ENCODE data around the gene LAMA3. TPM values are rescaled to one million over a fixed set of nuclear protein-coding genes. Genes with fewer than 3 reads are reported as not detected.

Gene LAMA3
- polyA plus RNA-seq, 1 of the 3 experiments (the other 2 are of a cell fraction) = 3.5 TPM

DNA sequence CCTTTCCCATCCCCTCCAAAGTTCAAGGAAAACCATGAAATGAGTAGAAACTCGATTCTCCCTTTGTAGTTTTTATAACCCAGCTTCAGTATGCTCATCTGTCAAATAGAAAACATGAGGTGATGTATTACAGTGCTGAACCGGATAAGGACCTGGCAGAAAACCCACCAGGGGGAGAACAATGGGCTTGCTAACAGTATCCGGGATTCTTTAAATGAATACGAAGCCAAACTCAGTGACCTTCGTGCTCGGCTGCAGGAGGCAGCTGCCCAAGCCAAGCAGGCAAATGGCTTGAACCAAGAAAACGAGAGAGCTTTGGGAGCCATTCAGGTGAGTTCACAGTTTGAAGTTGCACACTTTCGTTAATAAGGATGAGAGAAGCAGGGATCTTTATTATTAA is 211.7 kb downstream of the LAMA3 start (continued):
- TF ChIP-seq MEF2A (IDR thresholded peaks at IDR 0.05; ENCODE audit: borderline replicate concordance, low read depth) (no peak), SMC3 (IDR thresholded peaks at IDR 0.05; ENCODE audit: low read depth, low read length) (no peak), CHD2 (IDR thresholded peaks at IDR 0.05; ENCODE audit: low read length, partially characterized antibody) (no peak), TEAD4 (IDR thresholded peaks at IDR 0.05; ENCODE audit: borderline replicate concordance, insufficient read depth) (no peak), REST (IDR thresholded peaks at IDR 0.05; ENCODE audit: low read depth, low read length) (no peak), POLR2AphosphoS5 (IDR thresholded peaks at IDR 0.05; ENCODE audit: low read depth, low read length) (no peak)

DNA sequence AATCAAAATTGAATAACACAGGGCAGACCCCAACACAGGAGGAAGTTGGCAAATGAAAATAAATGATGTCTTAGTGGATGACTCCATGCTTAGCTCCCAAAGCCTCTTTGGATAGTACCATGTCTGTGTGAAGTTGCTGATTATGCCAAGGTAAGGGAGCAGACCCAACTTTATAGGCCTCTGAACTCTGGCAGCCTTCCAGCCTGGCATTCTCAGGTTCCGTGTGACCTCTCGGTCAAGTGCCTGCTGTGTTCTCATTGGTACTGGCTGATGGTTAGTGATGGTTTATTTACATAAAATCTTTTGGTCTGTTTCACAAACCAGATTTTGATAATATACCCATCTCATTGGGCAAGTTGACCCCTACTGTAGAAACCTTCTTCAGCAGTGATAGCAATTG is 213.1 kb downstream of the LAMA3 start:
- ChIA-PET CTCF (interaction anchor here (0.6 kb wide), 1 partner anchor 178 kb away, joined by 3 read pairs; no protein-coding TSS in a partner anchor), POLR2A (no interaction called here)
- Histone ChIP-seq H3K9ac (no peak overlapping the region), H3K27me3 (ENCODE audit: insufficient read depth) (no peaks in the 10 kb centered on the region), H3K4me3 (ENCODE audit: low read depth in 2 of 2, low read length in 1 of 2) (no peak overlapping the region), H3K79me2 (ENCODE audit: insufficient read depth) (no peaks in the 10 kb centered on the region), H3K9me3 (no peaks in the 10 kb centered on the region), H2AFZ (ENCODE audit: low read depth) (no peak overlapping the region), H3K36me3 (replicated peaks in 1 of 2; ENCODE audit: control insufficient read depth in 1 of 2, insufficient read depth in 2 of 2, low read length in 1 of 2) (no peaks in the 10 kb centered on the region), H3K27ac (ENCODE audit: low read depth in 2 of 2, low read length in 1 of 2) (no peak overlapping the region), H4K20me1 (ENCODE audit: insufficient read depth) (no peaks in the 10 kb centered on the region), H3K4me1 (ENCODE audit: control insufficient read depth in 1 of 2, insufficient read depth in 2 of 2, low read depth in 1 of 2, low read length in 1 of 2) (no peaks in the 10 kb centered on the region; a peak in 1 of 4 replicates), H3K9me2 (no peaks in the 10 kb centered on the region), H3F3A (replicated peaks; ENCODE audit: insufficient read depth) (peaks cover 3% of the 10 kb centered on the region), H3K4me2 (no peak overlapping the region)
- 100% methylated on average over 2 of the region's 2 CpGs for WGBS (ENCODE audit: low lambda C conversion rate)
- TF ChIP-seq GATA2 (CRISPR knock-in tag; IDR thresholded peaks at IDR 0.05) (no peak), POLR2AphosphoS5 (IDR thresholded peaks at IDR 0.05; ENCODE audit: low read depth, low read length) (no peak), SIN3A (IDR thresholded peaks at IDR 0.05; ENCODE audit: borderline replicate concordance, low read depth, low read length) (no peak), RCOR1 (IDR thresholded peaks at IDR 0.05; ENCODE audit: low read length) (no peak)
- TF ChIP-seq, protein P1, sequence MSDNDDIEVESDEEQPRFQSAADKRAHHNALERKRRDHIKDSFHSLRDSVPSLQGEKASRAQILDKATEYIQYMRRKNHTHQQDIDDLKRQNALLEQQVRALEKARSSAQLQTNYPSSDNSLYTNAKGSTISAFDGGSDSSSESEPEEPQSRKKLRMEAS (IDR thresholded peaks at IDR 0.05; ENCODE audit: low read depth) = no peak
- no peak for DNase-seq

GRCh38 chr18:23903971-23904370 is 214.7 kb downstream of the LAMA3 start:
- Histone ChIP-seq H3K4me2 (no peak overlapping the region), H3K4me1 (ENCODE audit: control insufficient read depth in 1 of 2, insufficient read depth in 2 of 2, low read depth in 1 of 2, low read length in 1 of 2) (no peaks in the 10 kb centered on the region), H3K9ac (no peak overlapping the region), H3K36me3 (replicated peaks in 1 of 2; ENCODE audit: control insufficient read depth in 1 of 2, insufficient read depth in 2 of 2, low read length in 1 of 2) (no peaks in the 10 kb centered on the region), H2AFZ (ENCODE audit: low read depth) (no peak overlapping the region), H3K27me3 (ENCODE audit: insufficient read depth) (no peaks in the 10 kb centered on the region), H3K9me2 (no peaks in the 10 kb centered on the region), H3K79me2 (ENCODE audit: insufficient read depth) (no peaks in the 10 kb centered on the region), H3K4me3 (ENCODE audit: low read depth in 2 of 2, low read length in 1 of 2) (no peak overlapping the region), H4K20me1 (ENCODE audit: insufficient read depth) (no peaks in the 10 kb centered on the region), H3F3A (replicated peaks; ENCODE audit: insufficient read depth) (peaks cover 3% of the 10 kb centered on the region), H3K27ac (ENCODE audit: low read depth in 2 of 2, low read length in 1 of 2) (no peak overlapping the region), H3K9me3 (no peaks in the 10 kb centered on the region)
- ChIA-PET POLR2A (no interaction called here), CTCF (interaction anchor here (1.2 kb wide), 1 partner anchor 14 kb away, joined by 5 read pairs; no protein-coding TSS in a partner anchor)
- TF ChIP-seq, protein P2, sequence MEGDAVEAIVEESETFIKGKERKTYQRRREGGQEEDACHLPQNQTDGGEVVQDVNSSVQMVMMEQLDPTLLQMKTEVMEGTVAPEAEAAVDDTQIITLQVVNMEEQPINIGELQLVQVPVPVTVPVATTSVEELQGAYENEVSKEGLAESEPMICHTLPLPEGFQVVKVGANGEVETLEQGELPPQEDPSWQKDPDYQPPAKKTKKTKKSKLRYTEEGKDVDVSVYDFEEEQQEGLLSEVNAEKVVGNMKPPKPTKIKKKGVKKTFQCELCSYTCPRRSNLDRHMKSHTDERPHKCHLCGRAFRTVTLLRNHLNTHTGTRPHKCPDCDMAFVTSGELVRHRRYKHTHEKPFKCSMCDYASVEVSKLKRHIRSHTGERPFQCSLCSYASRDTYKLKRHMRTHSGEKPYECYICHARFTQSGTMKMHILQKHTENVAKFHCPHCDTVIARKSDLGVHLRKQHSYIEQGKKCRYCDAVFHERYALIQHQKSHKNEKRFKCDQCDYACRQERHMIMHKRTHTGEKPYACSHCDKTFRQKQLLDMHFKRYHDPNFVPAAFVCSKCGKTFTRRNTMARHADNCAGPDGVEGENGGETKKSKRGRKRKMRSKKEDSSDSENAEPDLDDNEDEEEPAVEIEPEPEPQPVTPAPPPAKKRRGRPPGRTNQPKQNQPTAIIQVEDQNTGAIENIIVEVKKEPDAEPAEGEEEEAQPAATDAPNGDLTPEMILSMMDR (IDR thresholded peaks at IDR 0.05) = no peak
- no peak for TF ChIP-seq FOXJ3 (CRISPR knock-in tag; IDR thresholded peaks at IDR 0.05)
- TF ChIP-seq SMC3 (IDR thresholded peaks at IDR 0.05; ENCODE audit: low read depth, low read length) = no peak
- TF ChIP-seq GATA2 (CRISPR knock-in tag; IDR thresholded peaks at IDR 0.05) = no peak
- TF ChIP-seq, protein P3, sequence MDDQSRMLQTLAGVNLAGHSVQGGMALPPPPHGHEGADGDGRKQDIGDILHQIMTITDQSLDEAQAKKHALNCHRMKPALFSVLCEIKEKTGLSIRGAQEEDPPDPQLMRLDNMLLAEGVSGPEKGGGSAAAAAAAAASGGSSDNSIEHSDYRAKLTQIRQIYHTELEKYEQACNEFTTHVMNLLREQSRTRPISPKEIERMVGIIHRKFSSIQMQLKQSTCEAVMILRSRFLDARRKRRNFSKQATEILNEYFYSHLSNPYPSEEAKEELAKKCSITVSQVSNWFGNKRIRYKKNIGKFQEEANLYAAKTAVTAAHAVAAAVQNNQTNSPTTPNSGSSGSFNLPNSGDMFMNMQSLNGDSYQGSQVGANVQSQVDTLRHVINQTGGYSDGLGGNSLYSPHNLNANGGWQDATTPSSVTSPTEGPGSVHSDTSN (IDR thresholded peaks at IDR 0.05) = no peak
- WGBS (ENCODE audit: low lambda C conversion rate) = 82% methylated on average over 7 of the region's 7 CpGs
- no peak for DNase-seq

Data from SK-N-SH (cell line).